ENCODE measurements around the gene DHX29. TPM values are rescaled to one million over a fixed set of nuclear protein-coding genes. Genes with fewer than 3 reads are reported as not detected.

Gene DHX29
- total RNA-seq, 3 donors from 2014 or later = 28.3 to 40.1 (median 31.1) TPM

DNA sequence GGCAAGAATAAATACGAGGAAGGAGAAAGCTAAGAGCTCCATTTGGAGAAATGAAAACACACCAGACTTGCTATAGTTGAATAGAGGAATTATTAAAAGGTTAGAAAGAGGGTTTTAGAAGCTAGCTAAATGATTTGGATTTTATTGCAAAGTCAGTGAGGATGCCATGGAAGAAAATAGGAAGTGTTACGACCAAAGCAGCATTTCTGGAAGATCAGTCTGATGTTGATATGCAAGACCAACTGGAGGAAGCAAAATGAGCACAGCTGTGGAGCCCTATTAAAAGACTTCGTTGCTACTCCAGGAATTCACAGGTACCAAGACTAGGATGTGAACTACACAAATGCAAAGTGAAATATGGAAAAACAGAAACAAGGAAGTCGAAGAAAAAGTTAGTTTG is 2.1 kb downstream of the DHX29 start:
- DNase-seq (ENCODE audit: low spot score in 2 of 2) = no peak
- Histone ChIP-seq H3K4me3 (peak overlapping the region in 1 of 3 donors; percentile 82), H3K27ac (no peak overlapping the region), H3K36me3 (no peaks in the 10 kb centered on the region), H3K9me3 (peaks cover 0 to 6% of the 10 kb centered on the region in 2 donors), H3K27me3 (no peaks in the 10 kb centered on the region), H3K4me1 (peaks cover 0 to 19% of the 10 kb centered on the region in 2 donors)
- intact Hi-C loops (cut with DNase I; ENCODE audit: low total_unique reads) = no loop called here
- TF ChIP-seq POLR2A (IDR thresholded peaks at IDR 0.05) (no peak), POLR2AphosphoS5 (IDR thresholded peaks at IDR 0.05) (no peak)
- TF ChIP-seq, protein P1, sequence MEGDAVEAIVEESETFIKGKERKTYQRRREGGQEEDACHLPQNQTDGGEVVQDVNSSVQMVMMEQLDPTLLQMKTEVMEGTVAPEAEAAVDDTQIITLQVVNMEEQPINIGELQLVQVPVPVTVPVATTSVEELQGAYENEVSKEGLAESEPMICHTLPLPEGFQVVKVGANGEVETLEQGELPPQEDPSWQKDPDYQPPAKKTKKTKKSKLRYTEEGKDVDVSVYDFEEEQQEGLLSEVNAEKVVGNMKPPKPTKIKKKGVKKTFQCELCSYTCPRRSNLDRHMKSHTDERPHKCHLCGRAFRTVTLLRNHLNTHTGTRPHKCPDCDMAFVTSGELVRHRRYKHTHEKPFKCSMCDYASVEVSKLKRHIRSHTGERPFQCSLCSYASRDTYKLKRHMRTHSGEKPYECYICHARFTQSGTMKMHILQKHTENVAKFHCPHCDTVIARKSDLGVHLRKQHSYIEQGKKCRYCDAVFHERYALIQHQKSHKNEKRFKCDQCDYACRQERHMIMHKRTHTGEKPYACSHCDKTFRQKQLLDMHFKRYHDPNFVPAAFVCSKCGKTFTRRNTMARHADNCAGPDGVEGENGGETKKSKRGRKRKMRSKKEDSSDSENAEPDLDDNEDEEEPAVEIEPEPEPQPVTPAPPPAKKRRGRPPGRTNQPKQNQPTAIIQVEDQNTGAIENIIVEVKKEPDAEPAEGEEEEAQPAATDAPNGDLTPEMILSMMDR (IDR thresholded peaks at IDR 0.05) = no peak

DNA sequence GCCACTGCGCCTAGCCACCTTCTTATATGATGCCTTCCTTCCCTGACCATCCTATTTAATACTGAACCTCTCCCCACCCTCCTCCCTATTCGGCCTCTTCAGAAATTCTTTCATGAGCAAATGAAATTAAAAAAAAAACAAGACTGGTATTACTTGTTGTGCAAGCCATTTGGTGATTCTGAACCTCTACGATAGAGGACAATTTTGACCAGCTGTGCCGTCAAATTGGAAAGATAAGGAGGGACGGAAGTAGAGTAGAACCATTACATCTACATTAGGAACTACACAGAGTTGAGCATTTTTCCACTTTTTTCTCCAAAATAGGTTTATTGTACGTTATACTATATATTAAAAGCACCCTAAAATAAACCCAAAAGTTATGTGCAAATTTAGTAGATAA is 2.9 kb downstream of the DHX29 start:
- DNase-seq (ENCODE audit: low spot score in 2 of 2) = no peak
- peak overlapping the region in 1 of 2 donors; percentile 6 for H3K27ac ChIP-seq
- TF ChIP-seq POLR2A (IDR thresholded peaks at IDR 0.05) (no peak), POLR2AphosphoS5 (IDR thresholded peaks at IDR 0.05) (no peak)
- TF ChIP-seq, protein P1 (IDR thresholded peaks at IDR 0.05) = no peak
- H3K27me3 ChIP-seq = no peaks in the 10 kb centered on the region
- intact Hi-C loops (cut with DNase I; ENCODE audit: low total_unique reads) = no loop called here
- no peaks in the 10 kb centered on the region for H3K36me3 ChIP-seq
- H3K4me3 ChIP-seq = no peak overlapping the region
- H3K4me1 ChIP-seq = peaks cover 0 to 19% of the 10 kb centered on the region in 2 donors
- peaks cover 0 to 6% of the 10 kb centered on the region in 2 donors for H3K9me3 ChIP-seq

DNA sequence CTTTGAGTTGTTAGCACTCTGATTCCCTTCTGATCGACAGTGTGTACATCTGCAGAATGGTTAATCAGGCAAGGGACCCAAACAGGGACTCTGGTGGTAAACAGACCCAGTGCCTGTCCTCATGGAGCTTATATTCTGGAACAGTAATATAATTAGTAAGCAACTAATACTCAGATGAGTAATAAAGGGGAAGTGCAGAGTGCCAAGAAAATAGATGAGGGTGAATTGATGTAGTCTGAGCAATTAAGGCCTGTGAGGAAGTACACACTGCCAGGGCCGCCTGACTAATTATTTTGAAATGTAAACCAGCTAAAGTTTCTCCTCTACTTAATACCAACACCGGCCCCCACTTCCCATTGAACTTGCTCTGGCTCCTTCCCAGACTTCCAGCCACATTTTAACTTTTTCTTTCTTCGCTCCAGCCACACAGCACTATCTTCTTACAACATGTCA is 4.2 kb downstream of the DHX29 start:
- intact Hi-C loops (cut with DNase I; ENCODE audit: low total_unique reads) = no loop called here
- Histone ChIP-seq H3K27ac (peak overlapping the region; percentile 36 to 50), H3K4me1 (peaks cover 0 to 19% of the 10 kb centered on the region in 2 donors), H3K4me3 (no peak overlapping the region), H3K36me3 (no peaks in the 10 kb centered on the region), H3K27me3 (no peaks in the 10 kb centered on the region), H3K9me3 (peaks cover 0 to 6% of the 10 kb centered on the region in 2 donors)
- TF ChIP-seq POLR2AphosphoS5 (IDR thresholded peaks at IDR 0.05) (no peak), POLR2A (IDR thresholded peaks at IDR 0.05) (no peak)
- TF ChIP-seq, protein P1 (IDR thresholded peaks at IDR 0.05) = no peak
- DNase-seq (ENCODE audit: low spot score in 2 of 2) = no peak

DNA sequence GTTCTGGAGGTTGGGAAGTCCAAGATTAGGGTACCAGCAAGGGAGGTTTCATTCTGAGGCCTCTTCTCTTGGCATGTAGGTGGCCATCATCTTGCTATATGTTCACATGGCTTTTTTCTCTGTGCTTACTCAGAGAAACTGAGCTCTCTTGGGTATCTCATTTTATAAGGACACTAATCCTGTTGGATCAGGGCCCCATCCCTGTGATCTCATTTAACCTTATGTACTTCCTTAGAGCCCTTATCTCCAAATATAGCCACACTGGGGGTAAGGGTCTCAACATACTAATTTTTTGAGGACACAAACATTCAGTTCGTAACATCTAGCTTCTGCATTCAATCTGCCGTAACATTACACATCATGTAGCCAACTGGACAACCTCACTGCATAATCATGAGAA is 6.6 kb downstream of the DHX29 start:
- no peak overlapping the region for H3K27ac ChIP-seq
- intact Hi-C loops (cut with DNase I; ENCODE audit: low total_unique reads) = no loop called here
- H3K4me1 ChIP-seq = peaks cover 0 to 15% of the 10 kb centered on the region in 2 donors
- peaks cover 0 to 6% of the 10 kb centered on the region in 2 donors for H3K9me3 ChIP-seq
- no peak overlapping the region for H3K4me3 ChIP-seq
- H3K27me3 ChIP-seq = no peaks in the 10 kb centered on the region
- H3K36me3 ChIP-seq = no peaks in the 10 kb centered on the region
- TF ChIP-seq POLR2A (IDR thresholded peaks at IDR 0.05) (no peak), POLR2AphosphoS5 (IDR thresholded peaks at IDR 0.05) (no peak)
- TF ChIP-seq, protein P1 (IDR thresholded peaks at IDR 0.05) = no peak
- no peak for DNase-seq (ENCODE audit: low spot score in 2 of 2)

DNA sequence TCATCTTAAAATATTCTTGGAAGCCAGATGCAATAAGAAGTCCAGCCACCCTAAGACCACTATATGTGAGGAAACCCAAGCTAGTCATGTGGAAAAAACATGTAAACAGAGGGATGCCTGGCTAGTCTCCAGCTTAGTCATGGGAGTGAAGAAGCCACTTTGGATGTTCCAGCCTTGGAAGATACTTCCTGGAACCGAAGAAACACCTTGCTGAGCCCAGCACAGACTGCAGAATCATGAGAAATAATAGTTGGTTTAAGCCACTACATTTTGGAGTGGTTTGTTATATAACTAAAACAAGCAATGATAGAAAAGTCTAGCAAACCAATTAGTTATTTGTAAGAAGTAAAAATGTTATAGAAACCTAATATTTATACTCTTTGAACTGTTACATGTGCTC is 12.6 kb downstream of the DHX29 start:
- TF ChIP-seq POLR2AphosphoS5 (IDR thresholded peaks at IDR 0.05) (no peak), POLR2A (IDR thresholded peaks at IDR 0.05) (no peak)
- TF ChIP-seq, protein P1 (IDR thresholded peaks at IDR 0.05) = no peak
- Histone ChIP-seq H3K27me3 (no peaks in the 10 kb centered on the region), H3K27ac (no peak overlapping the region), H3K9me3 (peaks cover 0 to 7% of the 10 kb centered on the region in 2 donors), H3K4me1 (no peaks in the 10 kb centered on the region), H3K4me3 (no peak overlapping the region), H3K36me3 (peaks cover 13% of the 10 kb centered on the region)
- intact Hi-C loops (cut with DNase I; ENCODE audit: low total_unique reads) = loop anchor here (5.0 kb wide), 1 partner anchor 888 kb away; no protein-coding TSS in a partner anchor
- DNase-seq (ENCODE audit: low spot score in 2 of 2) = no peak
